Measurements from ENCODE around the gene PRG3. TPM values are rescaled to one million over a fixed set of nuclear protein-coding genes. Genes with fewer than 3 reads are reported as not detected.
A peak's percentile ranks its signal among the peaks of the same experiment; 100 is the strongest.

Gene PRG3
- total and polyA plus RNA-seq, 7 donors: not detected

DNA sequence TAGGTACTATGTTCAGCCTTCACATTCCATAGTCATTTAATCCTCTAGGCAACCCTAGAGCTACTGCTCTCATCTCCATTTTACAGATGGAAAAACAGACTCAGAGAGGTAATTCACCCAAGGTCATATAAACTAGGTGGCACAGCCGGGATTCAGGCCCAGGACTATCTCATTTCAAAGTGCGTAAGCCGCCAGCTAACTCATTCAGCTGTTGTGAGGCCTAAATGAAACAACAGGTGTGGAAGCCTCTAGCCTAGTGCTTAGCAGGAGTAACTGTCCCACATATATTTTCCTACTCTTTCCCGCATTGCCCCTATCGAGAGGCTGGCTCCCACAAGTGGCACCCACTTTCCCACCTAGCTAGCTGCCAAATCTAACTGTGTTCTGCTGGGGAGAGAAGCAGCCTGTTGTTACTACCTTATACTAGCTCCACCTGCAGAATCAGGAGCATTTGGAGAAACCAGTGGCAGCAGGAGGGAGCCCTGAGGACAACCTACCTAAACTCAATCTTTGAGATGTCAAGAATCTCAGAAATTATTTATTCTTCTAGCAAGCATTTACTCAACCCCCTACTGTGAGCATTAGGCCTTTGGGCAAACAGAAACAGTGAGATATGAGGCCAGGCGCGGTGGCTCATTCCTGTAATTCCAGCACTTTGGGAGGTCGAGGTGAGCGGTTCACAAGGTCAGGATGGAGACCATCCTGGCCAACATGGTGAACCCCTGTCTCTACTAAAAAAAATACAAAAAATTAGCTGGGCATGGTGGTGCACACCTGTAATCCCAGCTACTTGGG lies 20.9 kb downstream of the PRG3 start:
- no peak overlapping the region for H3K4me3 ChIP-seq
- no peaks in the 10 kb centered on the region for H3K36me3 ChIP-seq (ENCODE audit: insufficient read depth in 1 of 2, low read depth in 1 of 2)
- peak overlapping the region; percentile 71 for H3K27ac ChIP-seq
- TF ChIP-seq, protein P1, sequence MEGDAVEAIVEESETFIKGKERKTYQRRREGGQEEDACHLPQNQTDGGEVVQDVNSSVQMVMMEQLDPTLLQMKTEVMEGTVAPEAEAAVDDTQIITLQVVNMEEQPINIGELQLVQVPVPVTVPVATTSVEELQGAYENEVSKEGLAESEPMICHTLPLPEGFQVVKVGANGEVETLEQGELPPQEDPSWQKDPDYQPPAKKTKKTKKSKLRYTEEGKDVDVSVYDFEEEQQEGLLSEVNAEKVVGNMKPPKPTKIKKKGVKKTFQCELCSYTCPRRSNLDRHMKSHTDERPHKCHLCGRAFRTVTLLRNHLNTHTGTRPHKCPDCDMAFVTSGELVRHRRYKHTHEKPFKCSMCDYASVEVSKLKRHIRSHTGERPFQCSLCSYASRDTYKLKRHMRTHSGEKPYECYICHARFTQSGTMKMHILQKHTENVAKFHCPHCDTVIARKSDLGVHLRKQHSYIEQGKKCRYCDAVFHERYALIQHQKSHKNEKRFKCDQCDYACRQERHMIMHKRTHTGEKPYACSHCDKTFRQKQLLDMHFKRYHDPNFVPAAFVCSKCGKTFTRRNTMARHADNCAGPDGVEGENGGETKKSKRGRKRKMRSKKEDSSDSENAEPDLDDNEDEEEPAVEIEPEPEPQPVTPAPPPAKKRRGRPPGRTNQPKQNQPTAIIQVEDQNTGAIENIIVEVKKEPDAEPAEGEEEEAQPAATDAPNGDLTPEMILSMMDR (IDR thresholded peaks at IDR 0.05): no peak
- intact Hi-C loops (cut with DNase I): no loop called here
- ATAC-seq: peak; percentile 70 to 87 (median 78)
- 48 to 69% (median 60%) methylated on average over 9 of the region's 9 CpGs for WGBS, 3 donors
- DNase-seq: no peak
- H3K4me1 ChIP-seq: peaks cover 7% of the 10 kb centered on the region
- H3K27me3 ChIP-seq (ENCODE audit: insufficient read depth in 3 of 3, low read length in 2 of 3): no peaks in the 10 kb centered on the region
- no peaks in the 10 kb centered on the region for H3K9me3 ChIP-seq

DNA sequence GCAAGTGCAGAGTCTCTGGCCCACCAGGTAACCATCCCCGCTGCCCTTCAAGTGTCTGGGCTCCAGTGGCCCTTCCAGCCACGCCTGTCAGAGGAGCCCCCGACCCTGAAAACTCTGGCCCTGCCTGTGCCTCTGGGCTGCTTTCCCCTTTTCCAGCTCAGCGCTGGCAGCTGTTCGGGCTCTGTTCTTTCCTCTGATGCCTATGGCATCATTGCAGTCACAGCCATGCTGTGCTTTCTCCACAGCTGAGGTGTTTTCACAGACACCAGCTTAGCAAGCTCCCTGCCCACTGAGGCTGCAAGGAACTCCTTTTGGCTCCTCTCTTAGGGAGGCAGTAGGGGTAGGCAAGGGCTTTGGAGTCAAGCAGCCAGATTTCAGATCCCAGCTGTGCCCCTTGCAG lies 21.6 kb downstream of the PRG3 start:
- 62 to 81% (median 64%) methylated on average over 5 of the region's 5 CpGs for WGBS, 3 donors
- H3K4me1 ChIP-seq: peaks cover 7% of the 10 kb centered on the region
- DNase-seq (no peak), ATAC-seq (peak in 1 of 4 donors; percentile 8)
- H3K27ac ChIP-seq: peak overlapping the region; percentile 57
- intact Hi-C loops (cut with DNase I): no loop called here
- TF ChIP-seq, protein P1 (IDR thresholded peaks at IDR 0.05): no peak
- H3K9me3 ChIP-seq: no peaks in the 10 kb centered on the region
- no peaks in the 10 kb centered on the region for H3K36me3 ChIP-seq (ENCODE audit: insufficient read depth in 1 of 2, low read depth in 1 of 2)
- H3K4me3 ChIP-seq: no peak overlapping the region
- H3K27me3 ChIP-seq (ENCODE audit: insufficient read depth in 3 of 3, low read length in 2 of 3): no peaks in the 10 kb centered on the region

DNA sequence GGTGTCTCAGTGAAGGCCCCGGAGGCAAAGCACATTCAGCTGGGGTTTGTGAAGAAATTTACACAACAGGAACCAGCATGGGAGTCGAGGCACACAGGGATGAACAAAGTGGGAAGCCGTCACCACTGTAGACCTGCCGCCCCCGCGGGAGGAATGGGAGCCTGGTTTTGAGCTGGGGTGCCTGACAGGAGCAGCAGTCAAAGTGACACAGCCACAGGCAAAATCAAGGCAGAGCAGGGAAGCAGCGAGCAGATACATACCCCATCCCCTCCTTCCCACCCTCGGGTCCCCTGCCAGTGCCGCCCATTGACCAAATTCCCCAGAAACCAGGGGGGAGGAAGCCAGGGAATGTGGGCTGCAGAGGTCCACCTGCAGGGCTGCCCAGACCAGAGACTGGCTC lies 22.0 kb downstream of the PRG3 start:
- DNase-seq: no peak
- H3K27ac ChIP-seq: peak overlapping the region; percentile 57
- no peaks in the 10 kb centered on the region for H3K36me3 ChIP-seq (ENCODE audit: insufficient read depth in 1 of 2, low read depth in 1 of 2)
- ATAC-seq: peak in 1 of 4 donors; percentile 26
- H3K4me1 ChIP-seq: peaks cover 7% of the 10 kb centered on the region
- no peaks in the 10 kb centered on the region for H3K27me3 ChIP-seq (ENCODE audit: insufficient read depth in 3 of 3, low read length in 2 of 3)
- no peaks in the 10 kb centered on the region for H3K9me3 ChIP-seq
- H3K4me3 ChIP-seq: no peak overlapping the region
- intact Hi-C loops (cut with DNase I): no loop called here
- TF ChIP-seq, protein P1 (IDR thresholded peaks at IDR 0.05): no peak
- WGBS, 3 donors: 74 to 83% (median 76%) methylated on average over 8 to 9 of the region's 9 CpGs

DNA sequence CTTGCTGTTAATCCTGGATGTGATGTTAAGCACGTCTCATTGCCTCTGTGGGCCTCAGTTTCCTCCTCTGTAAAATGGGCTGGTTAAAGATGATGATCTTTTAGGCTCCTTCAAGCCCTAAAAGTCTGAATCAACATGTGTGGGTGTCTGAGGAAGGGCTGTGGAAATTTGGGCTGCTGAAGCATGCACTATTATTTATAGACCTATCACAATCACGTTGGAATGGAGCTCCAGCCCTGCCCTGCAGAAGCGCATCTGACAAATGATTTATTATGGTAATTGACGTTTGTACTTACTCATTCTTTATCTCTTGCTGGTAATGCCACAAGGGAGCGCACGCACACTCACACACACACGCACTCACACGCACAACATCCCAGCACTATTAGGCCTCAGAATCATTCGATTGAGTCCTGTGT lies 22.4 kb downstream of the PRG3 start:
- Histone ChIP-seq H3K27ac (peak overlapping the region; percentile 57), H3K27me3 (ENCODE audit: insufficient read depth in 3 of 3, low read length in 2 of 3) (no peaks in the 10 kb centered on the region), H3K4me1 (peaks cover 7% of the 10 kb centered on the region), H3K36me3 (ENCODE audit: insufficient read depth in 1 of 2, low read depth in 1 of 2) (no peaks in the 10 kb centered on the region), H3K4me3 (no peak overlapping the region), H3K9me3 (no peaks in the 10 kb centered on the region)
- DNase-seq: no peak
- intact Hi-C loops (cut with DNase I): no loop called here
- WGBS, 3 donors: 58 to 72% (median 61%) methylated on average over 9 of the region's 9 CpGs
- TF ChIP-seq, protein P1 (IDR thresholded peaks at IDR 0.05): no peak
- ATAC-seq: peak; percentile 79 to 89 (median 82)
